D341Med (cell line): ENCODE results near the gene RIC3.

ENCODE experiments used
- DNase-seq: peaks from one replicate; pipeline ENCODE4 v3.0.0; 2012; ENCODE audit warnings: low spot score

RIC3 gene

GRCh38 chr11:8066911-8067455 is 101.8 kb downstream of the RIC3 start:
- no peak for DNase-seq

GRCh38 chr11:8066036-8066910 is 102.6 kb downstream of the RIC3 start:
- DNase-seq, result no peak

GRCh38 chr11:8065031-8065430 is 103.8 kb downstream of the RIC3 start:
- DNase-seq, result no peak

- no peak for DNase-seq
Observed at GRCh38 chr11:8063324-8063723, 105.5 kb downstream of the RIC3 start.

- no peak for DNase-seq
Observed at GRCh38 chr11:8062781-8063257, 106.0 kb downstream of the RIC3 start.

GRCh38 chr11:8061555-8062428 is 107.0 kb downstream of the RIC3 start:
- no peak for DNase-seq

GRCh38 chr11:8060801-8061554 is 107.8 kb downstream of the RIC3 start:
- no peak for DNase-seq

GRCh38 chr11:8060146-8060719 is 108.6 kb downstream of the RIC3 start:
- DNase-seq, result no peak

GRCh38 chr11:8059571-8060011 is 109.2 kb downstream of the RIC3 start:
- no peak for DNase-seq

GRCh38 chr11:8059030-8059429 is 109.8 kb downstream of the RIC3 start:
- DNase-seq, result no peak

- DNase-seq, result no peak
Observed at GRCh38 chr11:8058216-8058615, 110.6 kb downstream of the RIC3 start.

GRCh38 chr11:8056810-8057463 is 111.9 kb downstream of the RIC3 start:
- DNase-seq, result no peak
